WERI-Rb-1 (cell line): ENCODE data around the gene NFE2L2.

Source experiments
- DNase-seq: peaks from one replicate; pipeline ENCODE4 v3.0.0-alpha.2; 2020
- H3K27ac ChIP-seq: fragments of 250-450 bp; sonication (Bioruptor Pico); 2 replicates; pipeline ENCODE4 v1.5.1; 2020; ENCODE audit warnings: mild to moderate bottlenecking, moderate library complexity
- H3K27me3 ChIP-seq: fragments of 250-450 bp; sonication (Bioruptor Pico); 2 replicates; pipeline ENCODE4 v1.5.1; 2021; ENCODE audit warnings: mild to moderate bottlenecking, low read depth, moderate library complexity; ENCODE audit not compliant: insufficient read depth, severe bottlenecking
- H3K36me3 ChIP-seq: fragments of 250-450 bp; sonication (Bioruptor Pico); 2 replicates; pipeline ENCODE4 v1.5.1; 2020; ENCODE audit warnings: mild to moderate bottlenecking, moderate library complexity
- H3K4me3 ChIP-seq: 2 replicates; pipeline ENCODE4 v1.5.1; 2011; ENCODE audit warnings: low read depth, mild to moderate bottlenecking, control low read depth, low read length
- H3K9me3 ChIP-seq: fragments of 250-450 bp; sonication (Bioruptor Pico); 2 replicates; pipeline ENCODE4 v1.5.1; 2021; ENCODE audit warnings: mild to moderate bottlenecking, moderate library complexity; ENCODE audit not compliant: severe bottlenecking
- CTCF ChIP-seq: IDR thresholded peaks from 2 replicates; pipeline ENCODE4 v1.5.1; 2011; ENCODE audit warnings: low read depth, mild to moderate bottlenecking, control low read depth, inconsistent platforms, low read length

Gene NFE2L2

DNA sequence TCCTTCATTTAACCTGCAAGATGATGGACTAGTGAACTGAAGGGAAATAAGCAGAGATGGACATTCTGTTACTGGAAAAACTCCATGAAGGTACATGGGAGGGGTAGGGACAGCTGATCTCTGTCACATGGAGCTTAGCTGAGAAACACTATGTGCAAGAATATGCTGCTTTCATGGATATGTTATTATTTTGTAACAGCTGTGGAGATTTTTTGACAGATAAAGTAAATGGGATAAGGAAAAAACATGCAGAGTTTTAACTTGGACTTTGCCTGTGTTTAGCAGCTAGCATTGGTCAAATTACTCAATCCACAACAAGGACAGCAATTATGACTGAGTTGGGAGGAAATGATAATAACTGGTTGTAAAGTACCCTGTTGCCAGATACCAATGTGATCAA lies 80.7 kb downstream of the NFE2L2 start:
- Histone ChIP-seq H3K27ac (no peak overlapping the region), H3K36me3 (no peaks in the 10 kb centered on the region), H3K27me3 (no peaks in the 10 kb centered on the region), H3K4me3 (no peak overlapping the region), H3K9me3 (no peaks in the 10 kb centered on the region)
- no peak for TF ChIP-seq CTCF
- DNase-seq: no peak
